ENCODE data around the gene E2F4. TPM values are rescaled to one million over a fixed set of nuclear protein-coding genes. Genes with fewer than 3 reads are reported as not detected.

E2F4 gene
- total RNA-seq, 2 donors from 2014 or later: 71.8 to 72.8 TPM

GRCh38 chr16:67245674-67246080 is 53.7 kb downstream of the E2F4 start:
- H3K9ac ChIP-seq (ENCODE audit: extremely low read depth, low read length, poor library complexity, severe bottlenecking): peak overlapping the region; percentile 80
- DNase-seq: no peak
- H3K36me3 ChIP-seq (ENCODE audit: control insufficient read depth, insufficient read depth, low read length): peaks cover 40% of the 10 kb centered on the region
- H3K4me1 ChIP-seq (ENCODE audit: control insufficient read depth, insufficient read depth, low read length): peaks cover 28% of the 10 kb centered on the region
- H3K27ac ChIP-seq (ENCODE audit: low read depth, low read length): peak overlapping the region; percentile 82
- TF ChIP-seq CTCF (conservative IDR thresholded peaks at IDR 0.05): no peak
- no peaks in the 10 kb centered on the region for H3K9me3 Mint-ChIP-seq
- peak overlapping the region; percentile 96 for H3K27ac Mint-ChIP-seq
- no peaks in the 10 kb centered on the region for H3K27me3 ChIP-seq (ENCODE audit: control insufficient read depth, insufficient read depth, low read length, poor library complexity, severe bottlenecking)
- peaks cover 26% of the 10 kb centered on the region for H3K27me3 Mint-ChIP-seq (ENCODE audit: insufficient read depth)
- WGBS, 2 experiments (ENCODE audit: insufficient coverage in 1 of 2, insufficient read length in 1 of 2): 26 to 35% methylated on average over 2 to 8 of the region's 8 CpGs
- peaks cover 32% of the 10 kb centered on the region for H3K4me1 Mint-ChIP-seq
- peak overlapping the region; percentile 86 for H3K4me3 Mint-ChIP-seq
- H3K36me3 Mint-ChIP-seq (ENCODE audit: low read depth): no peaks in the 10 kb centered on the region
- no peaks in the 10 kb centered on the region for H3K9me3 ChIP-seq (ENCODE audit: control insufficient read depth, low read length)
- H3K4me3 ChIP-seq (ENCODE audit: low read length): peak overlapping the region; percentile 89

- 0 to 1% methylated on average over 18 to 47 of the region's 48 CpGs for WGBS, 2 experiments (ENCODE audit: insufficient coverage in 1 of 2, insufficient read length in 1 of 2)
- peaks cover 26% of the 10 kb centered on the region for H3K27me3 Mint-ChIP-seq (ENCODE audit: insufficient read depth)
- TF ChIP-seq CTCF (conservative IDR thresholded peaks at IDR 0.05): peak; percentile 64
- Histone ChIP-seq H3K27me3 (ENCODE audit: control insufficient read depth, insufficient read depth, low read length, poor library complexity, severe bottlenecking) (no peaks in the 10 kb centered on the region), H3K9ac (ENCODE audit: extremely low read depth, low read length, poor library complexity, severe bottlenecking) (peak overlapping the region; percentile 80), H3K4me1 (ENCODE audit: control insufficient read depth, insufficient read depth, low read length) (peaks cover 28% of the 10 kb centered on the region), H3K9me3 (ENCODE audit: control insufficient read depth, low read length) (no peaks in the 10 kb centered on the region), H3K27ac (ENCODE audit: low read depth, low read length) (peak overlapping the region; percentile 82), H3K4me3 (ENCODE audit: low read length) (peak overlapping the region; percentile 89), H3K36me3 (ENCODE audit: control insufficient read depth, insufficient read depth, low read length) (peaks cover 37% of the 10 kb centered on the region)
- H3K27ac Mint-ChIP-seq: peak overlapping the region; percentile 96
- DNase-seq: peak; percentile 96
- H3K4me3 Mint-ChIP-seq: peak overlapping the region; percentile 86
- H3K4me1 Mint-ChIP-seq: peaks cover 30% of the 10 kb centered on the region
- H3K9me3 Mint-ChIP-seq: no peaks in the 10 kb centered on the region
- H3K36me3 Mint-ChIP-seq (ENCODE audit: low read depth): no peaks in the 10 kb centered on the region
Observed at GRCh38 chr16:67246081-67246755, 54.3 kb downstream of the E2F4 start.

GRCh38 chr16:67246756-67247191 is 54.8 kb downstream of the E2F4 start:
- H3K9ac ChIP-seq (ENCODE audit: extremely low read depth, low read length, poor library complexity, severe bottlenecking): peak overlapping the region; percentile 80

More at GRCh38 chr16:67246756-67247191, 54.8 kb downstream of the E2F4 start:
- Mint-ChIP-seq H3K9me3 (no peaks in the 10 kb centered on the region), H3K4me3 (peak overlapping the region; percentile 86), H3K27me3 (ENCODE audit: insufficient read depth) (peaks cover 27% of the 10 kb centered on the region), H3K27ac (peak overlapping the region; percentile 96), H3K36me3 (ENCODE audit: low read depth) (no peaks in the 10 kb centered on the region), H3K4me1 (peaks cover 26% of the 10 kb centered on the region)
- Histone ChIP-seq H3K27me3 (ENCODE audit: control insufficient read depth, insufficient read depth, low read length, poor library complexity, severe bottlenecking) (no peaks in the 10 kb centered on the region), H3K27ac (ENCODE audit: low read depth, low read length) (peak overlapping the region; percentile 82), H3K4me1 (ENCODE audit: control insufficient read depth, insufficient read depth, low read length) (peaks cover 25% of the 10 kb centered on the region), H3K4me3 (ENCODE audit: low read length) (peak overlapping the region; percentile 89), H3K9me3 (ENCODE audit: control insufficient read depth, low read length) (no peaks in the 10 kb centered on the region), H3K36me3 (ENCODE audit: control insufficient read depth, insufficient read depth, low read length) (peaks cover 31% of the 10 kb centered on the region)
- DNase-seq: peak; percentile 98
- WGBS, 2 experiments (ENCODE audit: insufficient coverage in 1 of 2, insufficient read length in 1 of 2): 0 to 1% methylated on average over 8 to 26 of the region's 26 CpGs
- peak; percentile 43 for TF ChIP-seq CTCF (conservative IDR thresholded peaks at IDR 0.05)

Measured in endodermal cell (in vitro differentiated cells).